Suprapubic skin (tissue), 4 donors: ENCODE measurements around the gene GALNT9. TPM values are rescaled to one million over a fixed set of nuclear protein-coding genes. Genes with fewer than 3 reads are reported as not detected.
A peak's percentile ranks its signal among the peaks of the same experiment; 100 is the strongest.

Experiments
- DNase-seq, 2 donors: peaks; one replicate each; pipeline ENCODE4 v3.0.0-alpha.2; 2019; ENCODE audit warnings: low spot score in 2 of 2
- H3K27ac ChIP-seq: fragments of 200-600 bp; sonication (generic); one replicate; pipeline ENCODE4 v1.5.1; 2019
- H3K27me3 ChIP-seq: fragments of 200-600 bp; sonication (generic); one replicate; pipeline ENCODE4 v1.5.1; 2019
- H3K36me3 ChIP-seq: fragments of 200-600 bp; sonication (generic); one replicate; pipeline ENCODE4 v1.5.1; 2019
- H3K4me1 ChIP-seq: fragments of 200-600 bp; sonication (generic); one replicate; pipeline ENCODE4 v1.5.1; 2019
- H3K4me3 ChIP-seq: fragments of 200-600 bp; sonication (generic); one replicate; pipeline ENCODE4 v1.5.1; 2019; ENCODE audit warnings: mild to moderate bottlenecking
- H3K9me3 ChIP-seq: fragments of 200-600 bp; sonication (generic); one replicate; pipeline ENCODE4 v1.5.1; 2019
- EP300 ChIP-seq: sonication (generic); formaldehyde crosslinking; IDR thresholded peaks from one replicate; pipeline ENCODE4 v1.6.1; 2017; ENCODE audit warnings: antibody characterized with exemption
- POLR2A ChIP-seq, 2 donors: fragments of 450-650 bp; IDR thresholded peaks; one replicate each; pipeline ENCODE4 v1.6.1; 2017; ENCODE audit warnings: antibody characterized with exemption in 2 of 2, mild to moderate bottlenecking in 2 of 2, moderate library complexity in 2 of 2
- POLR2AphosphoS5 ChIP-seq, 3 donors: sonication (generic); formaldehyde crosslinking; IDR thresholded peaks; one replicate each; pipeline ENCODE4 v1.6.1; 2017; ENCODE audit warnings: antibody characterized with exemption in 3 of 3
- whole genome bisulfite sequencing: methylation state at CpG from one replicate; pipeline ENCODE4 v1.1.5; 2018; 5-methylcytosine and 5-hydroxymethylcytosine counted together
- total RNA-seq, 4 donors: library from RNA; depleted of rRNA; stranded (reverse); fragments of >200 nt; gene quantifications; one replicate each; pipeline ENCODE4 v1.1.0, GENCODE V29; 2016
- TF ChIP-seq, protein P1 (sequence below), 2 donors: fragments of 200-600 bp in 1 of 2; fragments of 450-650 bp in 1 of 2; sonication (generic) in 1 of 2; IDR thresholded peaks; one replicate each; pipeline ENCODE4 v1.5.1; 2016 to 2019; ENCODE audit warnings: antibody characterized with exemption in 2 of 2, mild to moderate bottlenecking in 1 of 2, moderate library complexity in 1 of 2

Gene GALNT9
- total RNA-seq, 4 donors from 2014 or later, result not detected

DNA sequence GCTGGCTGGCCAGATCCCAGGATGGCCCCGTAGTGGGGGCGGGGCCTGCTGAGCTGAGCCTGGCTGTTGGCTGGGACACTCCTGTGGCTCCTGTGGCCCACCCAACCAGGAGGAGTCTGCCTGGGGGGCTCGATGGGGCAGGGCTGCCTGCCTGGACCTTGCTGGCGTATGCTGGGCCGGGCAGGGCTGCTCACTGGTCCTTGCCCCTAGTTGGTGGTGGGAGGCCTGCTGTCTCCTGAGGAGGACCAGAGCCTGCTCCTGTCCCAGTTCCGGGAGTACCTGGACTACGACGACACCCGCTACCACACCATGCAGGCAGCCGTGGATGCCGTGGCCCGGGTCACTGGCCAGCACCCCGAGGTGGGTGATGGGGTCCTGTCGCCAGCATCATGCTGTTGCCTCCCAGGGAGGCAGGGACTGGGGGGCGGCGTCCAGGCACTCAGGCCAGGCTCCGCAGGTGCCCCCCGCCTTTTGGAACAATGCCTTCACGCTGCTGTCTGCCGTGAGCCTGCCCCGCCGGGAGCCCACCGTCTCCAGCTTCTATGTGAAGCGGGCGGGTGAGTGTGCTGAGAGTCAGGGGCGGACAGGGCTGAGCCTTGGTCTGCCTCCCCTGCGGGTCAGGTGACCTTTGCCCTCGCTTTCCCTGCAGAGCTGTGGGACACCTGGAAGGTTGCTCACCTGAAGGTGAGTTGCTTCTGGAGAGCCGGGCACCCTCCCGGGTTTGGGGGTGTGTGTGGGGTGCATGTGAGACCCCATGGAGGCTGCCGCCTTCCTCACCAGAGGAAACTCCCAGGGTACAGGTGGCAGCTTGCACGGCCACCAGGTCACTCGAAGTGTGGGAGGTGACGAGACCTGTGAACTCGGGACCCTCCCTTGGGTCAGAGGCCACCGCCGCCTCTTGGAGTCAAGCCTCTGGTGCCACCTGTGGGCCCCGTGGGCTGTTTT, 181.7 kb downstream of the GALNT9 start:
- peaks cover 24% of the 10 kb centered on the region for H3K4me1 ChIP-seq
- H3K9me3 ChIP-seq, result no peaks in the 10 kb centered on the region
- H3K27ac ChIP-seq, result no peak overlapping the region
- WGBS, result 100% methylated on average over 7 of the region's 38 CpGs
- H3K36me3 ChIP-seq, result peaks cover 43% of the 10 kb centered on the region
- H3K27me3 ChIP-seq, result no peaks in the 10 kb centered on the region
- no peak overlapping the region for H3K4me3 ChIP-seq
- TF ChIP-seq POLR2AphosphoS5 (IDR thresholded peaks at IDR 0.05), result no peak
- TF ChIP-seq, protein P1, sequence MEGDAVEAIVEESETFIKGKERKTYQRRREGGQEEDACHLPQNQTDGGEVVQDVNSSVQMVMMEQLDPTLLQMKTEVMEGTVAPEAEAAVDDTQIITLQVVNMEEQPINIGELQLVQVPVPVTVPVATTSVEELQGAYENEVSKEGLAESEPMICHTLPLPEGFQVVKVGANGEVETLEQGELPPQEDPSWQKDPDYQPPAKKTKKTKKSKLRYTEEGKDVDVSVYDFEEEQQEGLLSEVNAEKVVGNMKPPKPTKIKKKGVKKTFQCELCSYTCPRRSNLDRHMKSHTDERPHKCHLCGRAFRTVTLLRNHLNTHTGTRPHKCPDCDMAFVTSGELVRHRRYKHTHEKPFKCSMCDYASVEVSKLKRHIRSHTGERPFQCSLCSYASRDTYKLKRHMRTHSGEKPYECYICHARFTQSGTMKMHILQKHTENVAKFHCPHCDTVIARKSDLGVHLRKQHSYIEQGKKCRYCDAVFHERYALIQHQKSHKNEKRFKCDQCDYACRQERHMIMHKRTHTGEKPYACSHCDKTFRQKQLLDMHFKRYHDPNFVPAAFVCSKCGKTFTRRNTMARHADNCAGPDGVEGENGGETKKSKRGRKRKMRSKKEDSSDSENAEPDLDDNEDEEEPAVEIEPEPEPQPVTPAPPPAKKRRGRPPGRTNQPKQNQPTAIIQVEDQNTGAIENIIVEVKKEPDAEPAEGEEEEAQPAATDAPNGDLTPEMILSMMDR (IDR thresholded peaks at IDR 0.05), result no peak
- TF ChIP-seq POLR2A (IDR thresholded peaks at IDR 0.05), result no peak
- TF ChIP-seq EP300, result no peak
- peak; percentile 57 to 77 for DNase-seq

DNA sequence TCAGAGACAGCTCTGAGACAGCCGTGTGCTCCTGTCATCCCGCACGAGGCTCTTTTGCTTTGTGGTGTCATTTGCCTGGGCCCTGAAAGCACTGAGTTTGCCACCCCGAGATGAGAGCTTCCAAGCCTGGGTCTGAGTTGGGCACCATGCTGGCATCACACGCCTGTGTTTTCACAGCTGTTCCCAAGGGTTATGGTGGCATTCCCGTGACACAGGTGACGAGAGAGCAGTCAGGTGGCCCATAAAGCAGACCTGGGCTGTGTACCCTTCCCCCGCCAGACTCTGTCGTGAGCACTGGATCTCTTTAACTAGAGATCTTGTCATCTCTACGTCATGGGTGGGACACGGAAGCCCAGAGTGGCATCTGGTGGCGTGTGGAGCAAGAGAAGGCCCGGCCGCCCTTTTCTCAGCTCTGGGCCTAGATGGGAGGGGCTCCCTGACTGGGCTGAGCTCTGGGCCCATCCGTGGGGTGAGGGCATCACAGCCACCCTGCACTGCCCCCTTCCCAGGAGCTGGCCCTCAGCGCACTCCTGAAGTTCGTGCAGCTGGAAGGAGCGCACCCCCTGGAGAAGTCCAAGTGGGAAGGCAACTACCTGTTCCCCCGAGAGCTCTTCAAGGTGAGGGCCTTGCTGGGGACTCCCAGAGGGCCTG, 182.5 kb downstream of the GALNT9 start:
- H3K36me3 ChIP-seq, result peaks cover 42% of the 10 kb centered on the region
- TF ChIP-seq, protein P1 (IDR thresholded peaks at IDR 0.05), result no peak
- TF ChIP-seq EP300 (no peak), POLR2A (IDR thresholded peaks at IDR 0.05) (no peak), POLR2AphosphoS5 (IDR thresholded peaks at IDR 0.05) (no peak)
- no peaks in the 10 kb centered on the region for H3K9me3 ChIP-seq
- no peaks in the 10 kb centered on the region for H3K27me3 ChIP-seq
- no peak overlapping the region for H3K27ac ChIP-seq
- H3K4me1 ChIP-seq, result peaks cover 32% of the 10 kb centered on the region
- peak in 1 of 2 donors; percentile 75 for DNase-seq
- H3K4me3 ChIP-seq, result no peak overlapping the region
- WGBS, result 99% methylated on average over 6 of the region's 19 CpGs

Other genes starting within 250 kb of the GALNT9 start
- gene DDX51, start 185.3 kb downstream of the GALNT9 start, total RNA-seq, result 10 to 100 TPM; 21.1 to 39.6 (median 23.7) TPM
- gene NOC4L, start 185.1 kb downstream of the GALNT9 start, total RNA-seq, result 10 to 100 TPM; 13.9 to 20.4 (median 16.0) TPM
- 10 to 100 TPM; 26.0 to 33.7 (median 27.2) TPM for gene FBRSL1, start 160.6 kb upstream of the GALNT9 start, total RNA-seq